MCF 10A (cell line): Measurements from ENCODE around the gene TMEM9. TPM values are rescaled to one million over a fixed set of nuclear protein-coding genes. Genes with fewer than 3 reads are reported as not detected.
A peak's percentile ranks its signal among the peaks of the same experiment; 100 is the strongest.

ENCODE experiments used
- BruUV-seq: library from RNA; stranded (reverse); fragments of 400-500 nt; replicated peaks from 2 replicates; lab custom pipeline; 2021; lab: Mats Ljungman, UMichigan
- CTCF ChIA-PET: fragments of 300-600 bp; sonication (Branson Sonifier 250); formaldehyde crosslinking; extraction: SDS; loops from one replicate; lab custom pipeline; 2021; ENCODE audit warnings: antibody characterized with exemption, inconsistent platforms; lab: Yijun Ruan, JAX
- POLR2A ChIA-PET: fragments of 300-600, 350-650 bp; sonication (Branson Sonifier 250); formaldehyde crosslinking; extraction: SDS; loops from one replicate; lab custom pipeline; 2020; ENCODE audit warnings: antibody characterized with exemption, inconsistent platforms; lab: Yijun Ruan, JAX
- DNase-seq: peaks from one replicate; pipeline ENCODE4 v3.0.0-alpha.2; 2018; ENCODE audit not compliant: unreplicated experiment
- H3K27ac Mint-ChIP-seq: one replicate; pipeline ENCODE4 v1.8.0; 2022; ENCODE audit warnings: mild to moderate bottlenecking, low read depth, mixed read lengths; ENCODE audit not compliant: unreplicated experiment
- H3K27me3 Mint-ChIP-seq: one replicate; pipeline ENCODE4 v1.8.0; 2022; ENCODE audit warnings: mixed read lengths; ENCODE audit not compliant: insufficient read depth, unreplicated experiment
- H3K36me3 Mint-ChIP-seq: one replicate; pipeline ENCODE4 v1.8.0; 2022; ENCODE audit warnings: mild to moderate bottlenecking, moderate library complexity, mixed read lengths; ENCODE audit not compliant: insufficient read depth, unreplicated experiment
- H3K4me1 Mint-ChIP-seq: one replicate; pipeline ENCODE4 v1.8.0; 2022; ENCODE audit warnings: mixed read lengths; ENCODE audit not compliant: insufficient read depth, unreplicated experiment
- H3K4me3 Mint-ChIP-seq: one replicate; pipeline ENCODE4 v1.8.0; 2022; ENCODE audit warnings: mild to moderate bottlenecking, moderate library complexity, mixed read lengths; ENCODE audit not compliant: unreplicated experiment
- H3K9me3 Mint-ChIP-seq: one replicate; pipeline ENCODE4 v1.8.0; 2022; ENCODE audit warnings: mixed read lengths; ENCODE audit not compliant: unreplicated experiment
- CTCF ChIP-seq: fragments of 200-600 bp; IDR thresholded peaks from one replicate; pipeline ENCODE4 v1.8.0; 2022; ENCODE audit warnings: antibody characterized with exemption, mild to moderate bottlenecking; ENCODE audit not compliant: unreplicated experiment
- intact Hi-C: fragments of 100-400 bp; cut with micrococcal nuclease; formaldehyde crosslinking; loops from 2 replicates; pipeline ENCODE4 v1.14.1; 2022
- total RNA-seq: library from RNA; stranded (reverse); gene quantifications from 2 replicates; pipeline ENCODE4 v1.2.3, GENCODE V29; 2022

Gene TMEM9
- total RNA-seq, 1 experiment from 2014 or later: 67.2 TPM

GRCh38 chr1:201169971-201170532 lies 15.8 kb upstream of the TMEM9 start:
- intact Hi-C loops: loop anchor here (1.0 kb wide), 2 partner anchors 16 to 21 kb away; partner anchors contain the start of gene TMEM9
- POLR2A ChIA-PET: interaction anchor here (0.6 to 5.2 kb wide), 8 partner anchors 11 to 139 kb away, joined by 3 to 40 read pairs (median 5); partner anchors contain the start of gene TMEM9
- DNase-seq: no peak
- no peaks in the 10 kb centered on the region for H3K27me3 Mint-ChIP-seq
- CTCF ChIA-PET: interaction anchor here (0.6 to 5.1 kb wide), 17 partner anchors 11 to 623 kb away, joined by 3 to 25 read pairs (median 5); partner anchors contain the start of gene TMEM9
- TF ChIP-seq CTCF: no peak
- peak overlapping the region; percentile 75 for H3K27ac Mint-ChIP-seq
- no peaks in the 10 kb centered on the region for H3K9me3 Mint-ChIP-seq
- H3K4me3 Mint-ChIP-seq: peak overlapping the region; percentile 73
- H3K36me3 Mint-ChIP-seq: no peaks in the 10 kb centered on the region
- peaks cover 20% of the 10 kb centered on the region for H3K4me1 Mint-ChIP-seq
- BruUV-seq: TSS peak; percentile 94

- Mint-ChIP-seq H3K27me3 (no peaks in the 10 kb centered on the region), H3K4me3 (no peak overlapping the region), H3K4me1 (peaks cover 20% of the 10 kb centered on the region), H3K9me3 (no peaks in the 10 kb centered on the region), H3K27ac (no peak overlapping the region), H3K36me3 (no peaks in the 10 kb centered on the region)
- TF ChIP-seq CTCF: no peak
- no TSS peak for BruUV-seq
- intact Hi-C loops: no loop called here
- POLR2A ChIA-PET: interaction anchor here (0.7 to 5.2 kb wide), 8 partner anchors 10 to 334 kb away, joined by 3 to 40 read pairs (median 5); partner anchors contain the start of gene TMEM9
- no peak for DNase-seq
- CTCF ChIA-PET: interaction anchor here (0.6 to 5.1 kb wide), 14 partner anchors 10 to 624 kb away, joined by 3 to 25 read pairs (median 5); partner anchors contain the start of gene TMEM9
These were observed 14.9 kb upstream of the TMEM9 start for GRCh38 chr1:201169203-201169602.

- H3K27me3 Mint-ChIP-seq: no peaks in the 10 kb centered on the region
- no peak for DNase-seq
- no peak for TF ChIP-seq CTCF
- POLR2A ChIA-PET: interaction anchor here (0.7 to 1.6 kb wide), 3 partner anchors 10 to 612 kb away, joined by 3 to 8 read pairs (median 5); partner anchors contain the start of gene TMEM9
- H3K9me3 Mint-ChIP-seq: no peaks in the 10 kb centered on the region
- no TSS peak for BruUV-seq
- no peaks in the 10 kb centered on the region for H3K36me3 Mint-ChIP-seq
- no peak overlapping the region for H3K4me3 Mint-ChIP-seq
- H3K27ac Mint-ChIP-seq: no peak overlapping the region
- intact Hi-C loops: no loop called here
- H3K4me1 Mint-ChIP-seq: peaks cover 15% of the 10 kb centered on the region
- CTCF ChIA-PET: interaction anchor here (0.7 to 5.1 kb wide), 10 partner anchors 9 to 364 kb away, joined by 3 to 25 read pairs (median 3); partner anchors contain the start of gene TMEM9
These were observed 13.0 kb upstream of the TMEM9 start for GRCh38 chr1:201167041-201167991.
